GM15510 (cell line): ENCODE measurements around the gene STYXL1.

Experiments
- POLR2A ChIP-seq: IDR thresholded peaks from 3 replicates; pipeline ENCODE4 v1.6.1; 2011; ENCODE audit warnings: borderline replicate concordance; ENCODE audit not compliant: insufficient read length; ENCODE audit errors: extremely low read depth

The STYXL1 gene

GRCh38 chr7:75987026-75987804 is 60.6 kb downstream of the STYXL1 start:
- TF ChIP-seq POLR2A, result no peak

DNA sequence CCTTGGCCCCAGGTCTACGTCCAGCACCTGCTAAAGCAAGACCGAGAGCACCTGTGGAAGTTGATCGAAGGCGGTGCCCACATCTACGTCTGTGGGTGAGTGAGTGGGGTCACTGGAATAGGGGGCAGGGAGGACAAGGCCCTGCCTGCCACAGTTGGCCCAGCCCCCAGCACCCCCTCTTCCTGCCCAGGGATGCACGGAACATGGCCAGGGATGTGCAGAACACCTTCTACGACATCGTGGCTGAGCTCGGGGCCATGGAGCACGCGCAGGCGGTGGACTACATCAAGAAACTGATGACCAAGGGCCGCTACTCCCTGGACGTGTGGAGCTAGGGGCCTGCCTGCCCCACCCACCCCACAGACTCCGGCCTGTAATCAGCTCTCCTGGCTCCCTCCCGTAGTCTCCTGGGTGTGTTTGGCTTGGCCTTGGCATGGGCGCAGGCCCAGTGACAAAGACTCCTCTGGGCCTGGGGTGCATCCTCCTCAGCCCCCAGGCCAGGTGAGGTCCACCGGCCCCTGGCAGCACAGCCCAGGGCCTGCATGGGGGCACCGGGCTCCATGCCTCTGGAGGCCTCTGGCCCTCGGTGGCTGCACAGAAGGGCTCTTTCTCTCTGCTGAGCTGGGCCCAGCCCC is 61.5 kb downstream of the STYXL1 start:
- no peak for TF ChIP-seq POLR2A

DNA sequence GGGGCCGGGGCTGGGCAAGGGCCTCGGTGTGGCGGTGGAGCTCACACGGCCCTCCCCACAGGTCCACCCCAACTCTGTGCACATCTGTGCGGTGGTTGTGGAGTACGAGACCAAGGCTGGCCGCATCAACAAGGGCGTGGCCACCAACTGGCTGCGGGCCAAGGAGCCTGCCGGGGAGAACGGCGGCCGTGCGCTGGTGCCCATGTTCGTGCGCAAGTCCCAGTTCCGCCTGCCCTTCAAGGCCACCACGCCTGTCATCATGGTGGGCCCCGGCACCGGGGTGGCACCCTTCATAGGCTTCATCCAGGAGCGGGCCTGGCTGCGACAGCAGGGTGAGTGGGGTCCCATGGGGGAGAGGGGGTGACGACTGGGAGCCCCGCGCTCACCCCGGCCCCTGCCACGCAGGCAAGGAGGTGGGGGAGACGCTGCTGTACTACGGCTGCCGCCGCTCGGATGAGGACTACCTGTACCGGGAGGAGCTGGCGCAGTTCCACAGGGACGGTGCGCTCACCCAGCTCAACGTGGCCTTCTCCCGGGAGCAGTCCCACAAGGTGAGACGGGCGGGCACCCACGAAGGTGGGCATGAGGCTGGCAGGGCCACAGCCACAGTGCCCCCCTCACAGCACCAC is 62.2 kb downstream of the STYXL1 start:
- TF ChIP-seq POLR2A, result no peak

DNA sequence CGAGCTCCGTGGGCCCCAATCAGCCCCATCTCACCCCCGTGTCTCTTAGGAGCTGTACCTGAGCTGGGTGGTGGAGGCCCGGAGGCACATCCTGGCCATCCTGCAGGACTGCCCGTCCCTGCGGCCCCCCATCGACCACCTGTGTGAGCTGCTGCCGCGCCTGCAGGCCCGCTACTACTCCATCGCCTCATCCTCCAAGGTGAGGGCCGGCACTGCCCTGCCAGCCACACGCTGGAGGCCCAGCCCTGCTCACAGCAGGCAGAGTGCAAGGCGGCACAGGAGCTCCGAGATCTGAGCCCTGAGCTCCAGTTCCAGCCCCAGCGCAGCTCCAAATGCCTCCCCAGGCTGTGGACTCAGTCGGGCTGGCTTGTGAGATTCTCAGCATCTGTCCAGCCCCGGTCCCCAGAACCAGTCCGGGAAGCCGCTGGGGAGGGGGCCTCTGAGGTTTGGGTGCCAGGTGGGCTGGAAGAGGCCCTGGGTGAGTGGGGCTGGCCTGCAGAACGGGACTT is 62.7 kb downstream of the STYXL1 start:
- no peak for TF ChIP-seq POLR2A

DNA sequence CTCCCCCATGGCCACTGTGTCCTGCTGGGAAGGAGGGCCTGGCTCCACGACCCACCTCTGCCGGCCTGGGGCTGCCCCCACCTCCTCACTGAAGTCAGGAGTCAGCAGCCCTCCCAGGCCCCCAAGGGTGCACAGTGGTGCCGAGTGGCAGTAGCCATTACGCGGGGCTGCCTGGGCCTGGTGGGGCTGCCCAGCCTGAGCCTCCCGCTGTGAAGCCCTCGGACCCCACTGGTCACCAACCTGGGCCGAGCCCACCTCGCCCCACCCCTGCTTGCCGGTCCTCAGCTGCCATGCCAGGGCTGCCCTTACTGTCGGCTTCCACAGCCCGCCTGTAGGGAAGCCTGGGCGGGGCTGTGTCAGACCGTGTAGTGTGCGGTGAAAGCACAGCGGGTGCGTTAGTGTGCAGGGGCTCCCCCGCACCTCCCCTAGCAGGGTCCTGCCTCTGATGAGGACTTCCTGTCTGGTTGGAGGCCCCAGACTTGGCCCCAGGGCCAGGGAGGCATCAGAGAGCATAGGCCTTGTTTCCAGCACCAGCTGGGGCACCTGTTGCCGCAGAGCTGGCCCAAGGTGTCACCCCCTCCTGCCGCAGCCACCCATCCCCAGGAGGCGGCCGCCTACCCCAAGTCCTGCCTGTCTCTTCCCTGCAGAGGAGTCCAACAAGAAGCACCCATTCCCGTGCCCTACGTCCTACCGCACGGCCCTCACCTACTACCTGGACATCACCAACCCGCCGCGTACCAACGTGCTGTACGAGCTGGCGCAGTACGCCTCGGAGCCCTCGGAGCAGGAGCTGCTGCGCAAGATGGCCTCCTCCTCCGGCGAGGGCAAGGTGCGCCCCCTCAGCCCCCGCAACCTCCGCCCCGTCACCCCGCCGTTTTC is 63.4 kb downstream of the STYXL1 start:
- TF ChIP-seq POLR2A, result no peak

DNA sequence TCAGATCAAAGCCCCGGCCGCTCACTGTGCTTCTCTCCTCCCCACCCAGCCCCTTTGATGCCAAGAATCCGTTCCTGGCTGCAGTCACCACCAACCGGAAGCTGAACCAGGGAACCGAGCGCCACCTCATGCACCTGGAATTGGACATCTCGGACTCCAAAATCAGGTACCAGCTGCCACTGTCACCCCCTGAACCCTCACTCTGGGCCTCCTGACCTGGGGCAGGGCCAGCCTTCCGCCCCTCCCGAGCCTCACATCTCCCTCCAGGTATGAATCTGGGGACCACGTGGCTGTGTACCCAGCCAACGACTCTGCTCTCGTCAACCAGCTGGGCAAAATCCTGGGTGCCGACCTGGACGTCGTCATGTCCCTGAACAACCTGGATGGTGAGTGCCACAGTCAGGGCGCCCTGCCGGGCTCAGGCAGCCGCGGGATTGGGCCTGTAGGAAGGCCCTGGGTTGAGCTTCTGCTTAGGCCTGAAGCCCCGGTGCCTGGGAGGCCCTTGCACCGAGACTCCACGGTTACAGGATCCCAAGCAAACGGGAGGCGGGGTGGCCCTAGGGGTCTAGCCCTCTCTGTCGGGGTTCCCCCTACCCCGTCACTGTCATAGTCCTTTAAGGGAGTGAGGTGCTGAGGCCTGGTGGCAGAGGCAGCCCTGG is 64.2 kb downstream of the STYXL1 start:
- no peak for TF ChIP-seq POLR2A

DNA sequence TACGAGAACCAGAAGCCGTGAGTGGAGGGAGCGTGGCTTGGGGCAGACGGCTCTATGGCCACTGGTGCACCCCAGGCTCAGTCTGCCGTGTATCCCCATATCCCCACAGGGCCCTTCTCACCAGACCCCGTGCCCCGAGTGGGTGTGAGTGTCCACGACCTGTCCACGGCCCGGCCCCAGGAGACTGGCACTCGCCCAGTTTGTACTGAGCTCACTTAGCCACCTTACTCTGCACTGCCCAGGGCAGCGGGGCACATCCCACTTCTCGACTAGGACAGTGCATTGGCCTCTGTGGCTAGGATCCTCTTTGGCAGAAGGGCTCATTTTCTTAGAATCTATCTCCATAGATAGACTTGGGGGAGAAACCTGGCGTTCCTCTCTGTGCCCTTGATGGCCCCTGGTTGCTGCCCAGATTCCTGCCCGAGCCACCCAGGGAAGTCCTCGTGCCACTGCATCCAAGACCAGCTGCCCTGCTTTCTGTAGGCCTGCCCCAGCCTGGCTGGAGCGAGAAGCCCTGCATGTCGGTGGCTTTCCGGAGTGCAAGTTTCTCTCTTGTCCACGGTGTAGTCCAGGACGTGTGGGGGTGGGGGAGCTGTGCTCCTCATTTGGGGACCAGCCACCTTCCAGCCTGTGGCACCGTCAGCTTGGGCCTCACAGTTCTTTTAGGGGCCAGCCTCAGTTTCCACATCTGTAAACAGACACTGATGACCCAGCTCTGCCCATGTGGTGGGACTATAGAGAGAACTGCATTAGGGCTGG is 65.3 kb downstream of the STYXL1 start:
- TF ChIP-seq POLR2A, result no peak

GRCh38 chr7:75981453-75982305 is 66.1 kb downstream of the STYXL1 start:
- TF ChIP-seq POLR2A, result no peak

- no peak for TF ChIP-seq POLR2A
These were observed 66.7 kb downstream of the STYXL1 start for GRCh38 chr7:75981203-75981452.

DNA sequence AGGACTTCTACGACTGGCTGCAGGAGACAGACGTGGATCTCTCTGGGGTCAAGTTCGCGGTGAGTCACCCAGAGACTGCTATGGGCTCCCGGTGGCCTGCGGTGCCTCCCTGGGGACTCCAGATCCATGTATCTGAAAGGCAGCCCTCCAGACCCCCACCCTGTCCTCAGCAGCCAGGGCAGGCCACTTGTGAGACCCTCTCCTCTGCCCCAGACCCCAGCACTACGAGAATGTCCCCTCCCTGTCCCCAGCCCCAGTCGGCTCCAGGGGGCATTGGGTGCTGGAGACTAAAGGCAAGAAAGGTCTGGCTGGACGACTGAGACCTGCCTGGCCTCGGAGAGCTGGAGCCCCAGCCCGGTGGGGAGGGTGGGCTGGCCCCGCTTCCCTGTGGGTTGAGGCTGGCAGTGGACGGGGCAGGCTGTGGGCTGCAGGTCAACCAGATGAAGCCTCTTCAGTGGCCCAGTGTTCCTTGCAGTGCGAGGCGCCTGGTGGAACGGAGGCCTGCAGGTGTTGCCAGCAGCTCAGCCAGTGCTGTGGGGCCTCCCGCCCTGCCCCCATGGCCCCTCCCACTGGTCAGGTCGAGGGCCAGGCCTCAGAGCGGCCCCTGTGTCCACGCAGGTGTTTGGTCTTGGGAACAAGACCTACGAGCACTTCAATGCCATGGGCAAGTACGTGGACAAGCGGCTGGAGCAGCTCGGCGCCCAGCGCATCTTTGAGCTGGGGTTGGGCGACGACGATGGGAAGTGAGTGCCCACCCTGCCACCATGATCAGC is 67.2 kb downstream of the STYXL1 start:
- TF ChIP-seq POLR2A, result no peak

DNA sequence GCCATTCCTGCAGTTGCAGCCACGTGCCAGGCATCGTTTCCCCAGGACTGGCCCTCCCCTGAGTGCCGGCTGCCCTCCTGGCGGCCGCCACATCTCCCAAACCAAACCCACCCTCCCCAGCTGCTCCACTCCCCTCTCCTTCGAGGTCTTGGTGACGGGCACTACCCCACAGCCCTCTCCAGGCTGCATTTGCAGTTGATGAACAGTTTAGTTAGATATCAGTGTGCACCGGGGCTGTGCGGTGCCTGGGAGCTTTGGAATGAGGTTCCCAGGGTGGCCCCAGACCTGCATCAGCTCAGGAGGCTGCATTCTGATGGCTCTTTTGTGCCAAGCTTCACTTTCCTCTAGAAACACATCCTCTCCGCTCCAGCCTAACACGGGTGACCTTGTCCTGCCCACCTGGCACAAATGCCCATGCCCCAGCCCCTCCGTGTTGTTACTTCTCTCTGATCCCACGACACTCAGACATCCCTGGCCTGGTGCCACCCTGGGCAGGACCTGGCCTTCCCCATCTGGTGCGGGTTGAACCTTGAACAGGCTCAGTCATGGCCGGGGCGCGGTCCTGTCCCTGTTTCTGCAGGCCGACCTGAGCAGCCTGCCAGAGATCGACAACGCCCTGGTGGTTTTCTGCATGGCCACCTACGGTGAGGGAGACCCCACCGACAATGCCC is 67.9 kb downstream of the STYXL1 start:
- TF ChIP-seq POLR2A, result no peak

GRCh38 chr7:75977743-75978142 is 70.1 kb downstream of the STYXL1 start:
- TF ChIP-seq POLR2A, result no peak
